IMR-90 (cell line): Measurements from ENCODE around the gene COL12A1. TPM values are rescaled to one million over a fixed set of nuclear protein-coding genes. Genes with fewer than 3 reads are reported as not detected.
A peak's percentile ranks its signal among the peaks of the same experiment; 100 is the strongest.

ENCODE experiments used
- ATAC-seq: fragments of 200-7000 bp; cut with Tn5 transposase; 2 replicates; pipeline ENCODE4 v1.9.1; 2020; ENCODE audit warnings: low read depth, mild to moderate bottlenecking, moderate library complexity
- BruUV-seq: library from RNA; stranded (reverse); fragments of 400-500 nt; replicated peaks from 2 replicates; lab custom pipeline; 2021; lab: Mats Ljungman, UMichigan
- CTCF ChIA-PET: fragments of 300-600 bp; formaldehyde crosslinking; extraction: SDS; loops from one replicate; lab custom pipeline; 2021; ENCODE audit warnings: antibody characterized with exemption; lab: Yijun Ruan, JAX
- POLR2A ChIA-PET: fragments of 300-600 bp; sonication (Branson Sonifier 250); formaldehyde crosslinking; loops from one replicate; lab custom pipeline; 2022; ENCODE audit warnings: antibody characterized with exemption; ENCODE audit not compliant: unreplicated experiment; lab: Charles Lee
- DNase-seq: peaks from one replicate; pipeline ENCODE4 v3.0.0; 2013
- H2AFZ ChIP-seq: replicated peaks from 2 replicates; pipeline ENCODE3; 2013; ENCODE audit warnings: low read length, mild to moderate bottlenecking; ENCODE audit not compliant: poor library complexity
- H2AK5ac ChIP-seq: 2 replicates; pipeline ENCODE4 v1.6.1; 2013; ENCODE audit warnings: low read depth, low read length, inconsistent platforms
- H2AK9ac ChIP-seq: replicated peaks from 2 replicates; pipeline ENCODE3; 2013; ENCODE audit warnings: mild to moderate bottlenecking, low read depth, low read length, moderate library complexity; ENCODE audit not compliant: poor library complexity
- H2BK120ac ChIP-seq: 2 replicates; pipeline ENCODE4 v1.6.1; 2013; ENCODE audit warnings: low read depth, low read length, inconsistent platforms
- H2BK15ac ChIP-seq: 3 replicates; pipeline ENCODE4 v1.6.1; 2013; ENCODE audit warnings: low read depth, low read length, inconsistent platforms
- H2BK20ac ChIP-seq: 2 replicates; pipeline ENCODE4 v1.6.1; 2013; ENCODE audit warnings: low read depth, mild to moderate bottlenecking, inconsistent platforms, low read length, moderate library complexity
- H2BK5ac ChIP-seq: 2 replicates; pipeline ENCODE4 v1.6.1; 2013; ENCODE audit warnings: mild to moderate bottlenecking, low read depth, low read length, inconsistent platforms; ENCODE audit not compliant: poor library complexity, severe bottlenecking
- H3K14ac ChIP-seq: replicated peaks from 2 replicates; pipeline ENCODE4 v1.6.1; 2013; ENCODE audit warnings: low read depth, low read length, inconsistent platforms
- H3K18ac ChIP-seq: 2 replicates; pipeline ENCODE4 v1.6.1; 2013; ENCODE audit warnings: low read depth, low read length, control low read depth
- H3K23ac ChIP-seq: 2 replicates; pipeline ENCODE4 v1.6.1; 2013; ENCODE audit warnings: low read depth, low read length, inconsistent platforms
- H3K27ac ChIP-seq: 2 replicates; pipeline ENCODE4 v1.5.1; 2013; ENCODE audit warnings: mild to moderate bottlenecking, control low read depth, low read length; ENCODE audit not compliant: insufficient read depth
- H3K27me3 ChIP-seq: 2 replicates; pipeline ENCODE4 v1.6.1; 2013; ENCODE audit warnings: low read length; ENCODE audit not compliant: control insufficient read depth, insufficient read depth
- H3K36me3 ChIP-seq: 2 replicates; pipeline ENCODE4 v1.6.1; 2013; ENCODE audit warnings: low read length, mixed read lengths; ENCODE audit not compliant: control insufficient read depth, insufficient read depth
- H3K4ac ChIP-seq: 2 replicates; pipeline ENCODE4 v1.6.1; 2013; ENCODE audit warnings: low read depth, low read length, inconsistent platforms
- H3K4me1 ChIP-seq: 2 replicates; pipeline ENCODE4 v1.6.1; 2013; ENCODE audit warnings: low read length, mixed read lengths; ENCODE audit not compliant: control insufficient read depth, insufficient read depth
- H3K4me2 ChIP-seq: 2 replicates; pipeline ENCODE4 v1.6.1; 2013; ENCODE audit warnings: low read depth, mild to moderate bottlenecking, control low read depth, low read length, moderate library complexity
- H3K4me3 ChIP-seq: 2 replicates; pipeline ENCODE4 v1.5.1; 2013; ENCODE audit warnings: low read depth, mild to moderate bottlenecking, control low read depth, low read length, moderate library complexity; ENCODE audit not compliant: insufficient read depth
- H3K56ac ChIP-seq: 2 replicates; pipeline ENCODE4 v1.6.1; 2013; ENCODE audit warnings: low read length, inconsistent platforms; ENCODE audit not compliant: insufficient read depth; ENCODE audit errors: extremely low read depth
- H3K79me1 ChIP-seq, 2 experiments: 2 replicates each; pipeline ENCODE4 v1.6.1; 2013; ENCODE audit warnings: low read length in 2 of 2, inconsistent platforms in 1 of 2, low read depth in 1 of 2
- H3K9ac ChIP-seq: 2 replicates; pipeline ENCODE4 v1.6.1; 2013; ENCODE audit warnings: low read depth, low read length, control low read depth
- H3K9me1 ChIP-seq: 2 replicates; pipeline ENCODE4 v1.6.1; 2013; ENCODE audit warnings: low read length, inconsistent platforms; ENCODE audit not compliant: insufficient read depth
- H3K9me3 ChIP-seq: 2 replicates; pipeline ENCODE4 v1.6.1; 2013; ENCODE audit warnings: low read length; ENCODE audit not compliant: control insufficient read depth, insufficient read depth
- H4K20me1 ChIP-seq: 2 replicates; pipeline ENCODE4 v1.6.1; 2013; ENCODE audit warnings: low read length, inconsistent platforms; ENCODE audit not compliant: insufficient read depth
- H4K5ac ChIP-seq: 2 replicates; pipeline ENCODE4 v1.6.1; 2013; ENCODE audit warnings: mild to moderate bottlenecking, low read depth, low read length, control low read depth
- H4K8ac ChIP-seq, 2 experiments: 2 replicates each; pipeline ENCODE4 v1.6.1; 2013; ENCODE audit warnings: low read depth in 2 of 2, low read length in 2 of 2, control low read depth in 1 of 2, inconsistent platforms in 1 of 2
- H4K91ac ChIP-seq: 2 replicates; pipeline ENCODE4 v1.6.1; 2013; ENCODE audit warnings: low read depth, low read length, inconsistent platforms; ENCODE audit not compliant: insufficient read depth
- FOS ChIP-seq: fragments of 150-350 bp; IDR thresholded peaks from 2 replicates; pipeline ENCODE4 v1.6.1; 2016; ENCODE audit warnings: low read depth, low read length
- MAZ ChIP-seq: IDR thresholded peaks from 2 replicates; pipeline ENCODE4 v1.6.1; 2012; ENCODE audit warnings: low read depth, mild to moderate bottlenecking, low read length, improper control_type of control experiment, moderate library complexity, borderline replicate concordance
- MXI1 ChIP-seq: IDR thresholded peaks from 2 replicates; pipeline ENCODE4 v1.6.1; 2012; ENCODE audit warnings: low read depth, mild to moderate bottlenecking, low read length, moderate library complexity, borderline replicate concordance
- NFE2L2 ChIP-seq: fragments of 150-350 bp; IDR thresholded peaks from 2 replicates; pipeline ENCODE4 v1.6.1; 2016; ENCODE audit warnings: low read depth, mild to moderate bottlenecking, low read length
- POLR2A ChIP-seq: IDR thresholded peaks from 2 replicates; pipeline ENCODE4 v1.6.1; 2012; ENCODE audit warnings: mild to moderate bottlenecking, low read depth, low read length
- RAD21 ChIP-seq: IDR thresholded peaks from 2 replicates; pipeline ENCODE4 v1.6.1; 2012; ENCODE audit warnings: low read length, improper control_type of control experiment
- SMC3 ChIP-seq: fragments of 150-350 bp; IDR thresholded peaks from 2 replicates; pipeline ENCODE4 v1.6.1; 2016; ENCODE audit warnings: low read depth, mild to moderate bottlenecking, antibody characterized with exemption, low read length, moderate library complexity
- WGBS, 2 experiments: methylation state at CpG; one replicate each; pipeline versions ENCODE4 v1.1.5 to v1.1.7; 2013; ENCODE audit warnings: missing lambda C conversion rate in 2 of 2; ENCODE audit not compliant: insufficient read length in 1 of 2; ENCODE audit errors: extremely low coverage in 2 of 2; 5-methylcytosine and 5-hydroxymethylcytosine counted together
- dilution Hi-C: fragments of 300-500 bp; cut with HindIII; formaldehyde crosslinking; loops from one replicate; pipeline ENCODE4 v1.14.3; 2018; ENCODE audit warnings: low sequenced_read_pairs; ENCODE audit not compliant: unreplicated experiment
- in situ Hi-C: fragments of 300-500 bp; cut with MboI; formaldehyde crosslinking; loops from 3 replicates; pipeline ENCODE4 v1.14.3; 2019; ENCODE audit warnings: low sequenced_read_pairs, inconsistent platforms, mixed read lengths
- intact Hi-C: fragments of 100-400 bp; cut with micrococcal nuclease; formaldehyde crosslinking; loops from 2 replicates; pipeline ENCODE4 v1.10.0; 2022
- polyA plus RNA-seq, 3 experiments: library from polyadenylated mRNA; depleted of rRNA; stranded (reverse); fragments of >200 nt; gene quantifications; 2 replicates each; pipeline ENCODE4 v1.2.3, GENCODE V29; 2012; ENCODE audit warnings: low replicate concordance in 1 of 3
- total RNA-seq: library from RNA; depleted of rRNA; stranded (reverse); fragments of >200 nt; gene quantifications from 2 replicates; pipeline ENCODE4 v1.2.3, GENCODE V29; 2012
- TF ChIP-seq, protein P1 (sequence below): fragments of 150-350 bp; IDR thresholded peaks from 2 replicates; pipeline ENCODE4 v1.6.1; 2017; ENCODE audit warnings: mild to moderate bottlenecking, antibody characterized with exemption, low read length, low read depth
- TF ChIP-seq, protein P2 (sequence below): conservative IDR thresholded peaks from 2 replicates; pipeline ENCODE4 v1.5.1; 2012; ENCODE audit warnings: mild to moderate bottlenecking, low read depth, low read length, improper control_type of control experiment

The COL12A1 gene
- total and polyA plus RNA-seq, 2 of the 4 experiments (the other 2 are of a cell fraction): 350 to 452 TPM

DNA sequence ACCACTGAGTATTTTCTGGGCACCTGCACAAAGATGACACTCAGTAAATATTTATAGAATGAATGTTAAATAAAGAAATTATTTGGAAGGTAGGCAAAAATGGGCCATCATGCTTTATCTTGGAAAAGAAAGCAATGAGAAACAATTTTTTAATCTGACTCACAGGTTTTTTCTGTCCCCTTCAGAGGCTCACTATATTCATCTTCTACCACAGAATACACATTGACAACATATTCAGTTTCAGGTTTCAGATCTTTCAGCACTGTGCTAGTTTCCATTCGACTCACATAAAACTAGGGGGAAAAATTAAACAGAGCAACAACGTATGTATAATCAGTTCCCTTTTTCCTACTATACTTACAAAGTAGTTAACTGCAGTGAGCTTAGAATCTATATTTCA, 58.3 kb downstream of the COL12A1 start:
- Histone ChIP-seq H4K91ac (no peak overlapping the region), H2BK120ac (no peak overlapping the region), H2BK5ac (peak overlapping the region; percentile 39), H3K9ac (no peak overlapping the region), H3K4me1 (peaks cover 14% of the 10 kb centered on the region; the same call in 1 of the 2 replicates), H4K8ac (no peak overlapping the region), H3K27me3 (no peaks in the 10 kb centered on the region), H4K5ac (no peak overlapping the region), H2AFZ (no peak overlapping the region), H3K4me3 (no peak overlapping the region), H2BK15ac (no peak overlapping the region), H3K27ac (no peak overlapping the region), H3K18ac (no peak overlapping the region), H2AK5ac (no peak overlapping the region), H2BK20ac (no peak overlapping the region), H3K14ac (no peak overlapping the region), H3K23ac (no peak overlapping the region), H3K9me3 (no peaks in the 10 kb centered on the region), H3K56ac (no peak overlapping the region), H3K79me1 (peaks cover 21 to 70% of the 10 kb centered on the region in 2 experiments), H2AK9ac (no peak overlapping the region), H3K4me2 (no peak overlapping the region), H3K4ac (no peak overlapping the region), H3K36me3 (peaks cover 67% of the 10 kb centered on the region), H3K9me1 (peaks cover 21% of the 10 kb centered on the region), H4K20me1 (peaks cover 10% of the 10 kb centered on the region; the same call in 1 of the 2 replicates)
- intact Hi-C loops: no loop called here
- DNase-seq: peak; percentile 81
- dilution Hi-C loops: no loop called here
- BruUV-seq: no TSS peak
- in situ Hi-C loops: no loop called here
- POLR2A ChIA-PET: no interaction called here
- TF ChIP-seq SMC3 (no peak), POLR2A (no peak), MAZ (no peak), FOS (no peak), RAD21 (no peak), MXI1 (no peak), NFE2L2 (no peak)
- TF ChIP-seq, protein P1, sequence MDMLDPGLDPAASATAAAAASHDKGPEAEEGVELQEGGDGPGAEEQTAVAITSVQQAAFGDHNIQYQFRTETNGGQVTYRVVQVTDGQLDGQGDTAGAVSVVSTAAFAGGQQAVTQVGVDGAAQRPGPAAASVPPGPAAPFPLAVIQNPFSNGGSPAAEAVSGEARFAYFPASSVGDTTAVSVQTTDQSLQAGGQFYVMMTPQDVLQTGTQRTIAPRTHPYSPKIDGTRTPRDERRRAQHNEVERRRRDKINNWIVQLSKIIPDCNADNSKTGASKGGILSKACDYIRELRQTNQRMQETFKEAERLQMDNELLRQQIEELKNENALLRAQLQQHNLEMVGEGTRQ: no peak
- TF ChIP-seq, protein P2, sequence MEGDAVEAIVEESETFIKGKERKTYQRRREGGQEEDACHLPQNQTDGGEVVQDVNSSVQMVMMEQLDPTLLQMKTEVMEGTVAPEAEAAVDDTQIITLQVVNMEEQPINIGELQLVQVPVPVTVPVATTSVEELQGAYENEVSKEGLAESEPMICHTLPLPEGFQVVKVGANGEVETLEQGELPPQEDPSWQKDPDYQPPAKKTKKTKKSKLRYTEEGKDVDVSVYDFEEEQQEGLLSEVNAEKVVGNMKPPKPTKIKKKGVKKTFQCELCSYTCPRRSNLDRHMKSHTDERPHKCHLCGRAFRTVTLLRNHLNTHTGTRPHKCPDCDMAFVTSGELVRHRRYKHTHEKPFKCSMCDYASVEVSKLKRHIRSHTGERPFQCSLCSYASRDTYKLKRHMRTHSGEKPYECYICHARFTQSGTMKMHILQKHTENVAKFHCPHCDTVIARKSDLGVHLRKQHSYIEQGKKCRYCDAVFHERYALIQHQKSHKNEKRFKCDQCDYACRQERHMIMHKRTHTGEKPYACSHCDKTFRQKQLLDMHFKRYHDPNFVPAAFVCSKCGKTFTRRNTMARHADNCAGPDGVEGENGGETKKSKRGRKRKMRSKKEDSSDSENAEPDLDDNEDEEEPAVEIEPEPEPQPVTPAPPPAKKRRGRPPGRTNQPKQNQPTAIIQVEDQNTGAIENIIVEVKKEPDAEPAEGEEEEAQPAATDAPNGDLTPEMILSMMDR: no peak
- no CpG with 5 or more reads among the region's 2 CpGs for WGBS, 2 experiments
- CTCF ChIA-PET: interaction anchor here (1.3 kb wide), 1 partner anchor 56 kb away, joined by 5 read pairs; no protein-coding TSS in a partner anchor
- peak; percentile 47; the same call in 1 of the 2 replicates for ATAC-seq
